HCT116 (cell line): ENCODE results near the gene SH2D1B.

ENCODE experiments used
- CBX3 ChIP-seq: IDR thresholded peaks from 2 replicates; pipeline ENCODE4 v1.6.1; 2012; ENCODE audit warnings: low read depth
- CTCF ChIP-seq, 3 experiments: fragments of 200-600 bp in 1 of 3; sonication (generic) in 1 of 3; IDR thresholded peaks in 2 of 3; conservative IDR thresholded peaks in 1 of 3; 2 replicates each; pipeline ENCODE4 v1.5.1; 2012 to 2017; ENCODE audit warnings: low read depth in 2 of 3, low read length in 2 of 3, antibody characterized with exemption in 1 of 3, borderline replicate concordance in 1 of 3, control low read depth in 1 of 3, mild to moderate bottlenecking in 1 of 3, mixed read lengths in 1 of 3, mixed run types in 1 of 3, moderate library complexity in 1 of 3; ENCODE audit not compliant: insufficient read depth in 1 of 3
- EZH2 ChIP-seq: fragments of 200-600 bp; sonication (generic); IDR thresholded peaks from 2 replicates; pipeline ENCODE4 v1.6.1; 2017; ENCODE audit warnings: antibody characterized with exemption, mixed run types
- EZH2phosphoT487 ChIP-seq: fragments of 200-600 bp; IDR thresholded peaks from 2 replicates; pipeline ENCODE4 v1.6.1; 2018; ENCODE audit warnings: antibody characterized with exemption, borderline replicate concordance
- FOSL1 ChIP-seq: IDR thresholded peaks from 2 replicates; pipeline ENCODE4 v1.6.1; 2012; ENCODE audit warnings: low read depth
- POLR2A ChIP-seq: IDR thresholded peaks from 2 replicates; pipeline ENCODE4 v1.7.0; 2011; ENCODE audit warnings: borderline replicate concordance; ENCODE audit not compliant: insufficient read depth, insufficient read length; ENCODE audit errors: extremely low read depth
- POLR2AphosphoS5 ChIP-seq: IDR thresholded peaks from 2 replicates; pipeline ENCODE4 v1.6.1; 2011; ENCODE audit warnings: mild to moderate bottlenecking, low read depth, low read length, moderate library complexity
- SIN3A ChIP-seq: IDR thresholded peaks from 2 replicates; pipeline ENCODE4 v1.6.1; 2012; ENCODE audit warnings: low read depth
- SRF ChIP-seq: IDR thresholded peaks from 2 replicates; pipeline ENCODE4 v1.6.1; 2012; ENCODE audit warnings: low read depth
- YY1 ChIP-seq: IDR thresholded peaks from 2 replicates; pipeline ENCODE4 v1.6.1; 2011; ENCODE audit warnings: low read length, low read depth, moderate library complexity, mild to moderate bottlenecking; ENCODE audit not compliant: insufficient replicate concordance; ENCODE audit errors: extremely low read depth
- ZBTB33 ChIP-seq: IDR thresholded peaks from 2 replicates; pipeline ENCODE4 v1.6.1; 2011; ENCODE audit warnings: mild to moderate bottlenecking, low read length, moderate library complexity; ENCODE audit not compliant: insufficient replicate concordance; ENCODE audit errors: extremely low read depth
- ZNF274 ChIP-seq: fragments of 200-500 bp; sonication (Bioruptor generic); IDR thresholded peaks from 2 replicates; pipeline ENCODE4 v1.6.1; 2014; ENCODE audit warnings: mild to moderate bottlenecking, low read depth, low read length, inconsistent platforms

- no peak for TF ChIP-seq CTCF (IDR thresholded peaks at IDR 0.05 in 2 of 3, conservative IDR thresholded peaks at IDR 0.05 in 1 of 3; ENCODE audit: borderline replicate concordance in 1 of 3, insufficient read depth in 1 of 3, low read depth in 2 of 3, low read length in 2 of 3)
- no peak for TF ChIP-seq CBX3
- no peak for TF ChIP-seq POLR2A
- TF ChIP-seq EZH2: no peak
- no peak for TF ChIP-seq EZH2phosphoT487
- no peak for TF ChIP-seq FOSL1
- no peak for TF ChIP-seq ZBTB33
- no peak for TF ChIP-seq YY1
- no peak for TF ChIP-seq SRF
- no peak for TF ChIP-seq ZNF274
- no peak for TF ChIP-seq POLR2AphosphoS5
- TF ChIP-seq SIN3A: no peak
These were observed 23.8 kb downstream of the SH2D1B start for GRCh38 chr1:162388083-162388594.
